Smooth muscle cell (in vitro differentiated cells): ENCODE measurements around the gene ZNHIT2. TPM values are rescaled to one million over a fixed set of nuclear protein-coding genes. Genes with fewer than 3 reads are reported as not detected.

Experiments used
- DNase-seq: peaks from one replicate; lab custom pipeline; 2025; ENCODE audit not compliant: unreplicated experiment; lab: John Stamatoyannopoulos, UW
- H2AFZ ChIP-seq: fragments of 200-600 bp; sonication (generic); 2 replicates; pipeline ENCODE4 v1.6.0; 2016; ENCODE audit warnings: antibody characterized with exemption, low read depth, mild to moderate bottlenecking
- H3F3A ChIP-seq: fragments of 200-600 bp; sonication (generic); 2 replicates; pipeline ENCODE4 v1.6.0; 2017; ENCODE audit warnings: antibody characterized with exemption, low read depth
- H3K27ac ChIP-seq: fragments of 200-600 bp; sonication (generic); 2 replicates; pipeline ENCODE4 v1.5.1; 2016; ENCODE audit warnings: low read depth, mild to moderate bottlenecking
- H3K27me3 ChIP-seq: fragments of 200-600 bp; sonication (generic); 2 replicates; pipeline ENCODE4 v1.6.1; 2016; ENCODE audit warnings: low read depth, mild to moderate bottlenecking
- H3K36me3 ChIP-seq: fragments of 200-600 bp; sonication (generic); 2 replicates; pipeline ENCODE4 v1.5.1; 2016; ENCODE audit warnings: low read depth
- H3K4me1 ChIP-seq: fragments of 200-600 bp; sonication (generic); 2 replicates; pipeline ENCODE4 v1.5.1; 2016; ENCODE audit warnings: low read depth
- H3K4me2 ChIP-seq: fragments of 200-600 bp; sonication (generic); 2 replicates; pipeline ENCODE4 v1.6.0; 2016; ENCODE audit warnings: mild to moderate bottlenecking
- H3K4me3 ChIP-seq: fragments of 200-600 bp; sonication (generic); 2 replicates; pipeline ENCODE4 v1.5.1; 2016; ENCODE audit warnings: mild to moderate bottlenecking
- H3K79me2 ChIP-seq: fragments of 200-600 bp; sonication (generic); 2 replicates; pipeline ENCODE4 v1.6.0; 2016; ENCODE audit warnings: low read depth, mild to moderate bottlenecking
- H3K9ac ChIP-seq: fragments of 200-600 bp; sonication (generic); 2 replicates; pipeline ENCODE4 v1.6.0; 2016; ENCODE audit warnings: low read depth
- H3K9me3 ChIP-seq: fragments of 200-600 bp; sonication (generic); replicated peaks from 2 replicates; pipeline ENCODE4 v1.5.1; 2016; ENCODE audit warnings: low read depth
- H4K20me1 ChIP-seq: fragments of 200-600 bp; sonication (generic); 2 replicates; pipeline ENCODE4 v1.6.0; 2016; ENCODE audit warnings: low read depth
- CTCF ChIP-seq: fragments of 200-600 bp; sonication (generic); IDR thresholded peaks from 2 replicates; pipeline ENCODE4 v1.5.1; 2017; ENCODE audit warnings: borderline replicate concordance, mild to moderate bottlenecking, antibody characterized with exemption; ENCODE audit not compliant: insufficient read depth, poor library complexity, severe bottlenecking
- WGBS: methylation state at CpG from one replicate; pipeline ENCODE4 v1.1.7; 2016; ENCODE audit warnings: low lambda C conversion rate; 5-methylcytosine and 5-hydroxymethylcytosine counted together
- polyA plus RNA-seq: library from polyadenylated mRNA; unstranded; fragments of >200 nt; fragmentation: Nextera tagmentation; extraction: Ambion mirVana; gene quantifications from 2 replicates; pipeline ENCODE4 v1.2.1, GENCODE V29; 2016
- total RNA-seq: library from RNA; depleted of rRNA; stranded (reverse); fragments of >200 nt; gene quantifications from 2 replicates; pipeline ENCODE4 v1.2.3, GENCODE V29; 2014

The ZNHIT2 gene
- total and polyA plus RNA-seq, 2 experiments from 2014 or later = 9.1 to 14.5 TPM

GRCh38 chr11:65128182-65129145 is 11.0 kb upstream of the ZNHIT2 start:
- H3K4me3 ChIP-seq = no peak overlapping the region

GRCh38 chr11:65127473-65128181 is 10.1 kb upstream of the ZNHIT2 start:
- no peak overlapping the region for H3K4me3 ChIP-seq
- H3K4me1 ChIP-seq = peaks cover 6% of the 10 kb centered on the region
- no peak overlapping the region for H3K27ac ChIP-seq
- peaks cover 22% of the 10 kb centered on the region for H4K20me1 ChIP-seq
- no peaks in the 10 kb centered on the region for H3K9me3 ChIP-seq
- no peak overlapping the region for H3K4me2 ChIP-seq
- H3K79me2 ChIP-seq = peaks cover 26% of the 10 kb centered on the region
- 96% methylated on average over 12 of the region's 12 CpGs for WGBS
- TF ChIP-seq CTCF = no peak
- H3K36me3 ChIP-seq = no peaks in the 10 kb centered on the region
- no peak overlapping the region for H3K9ac ChIP-seq
- H2AFZ ChIP-seq = no peak overlapping the region
- no peaks in the 10 kb centered on the region for H3K27me3 ChIP-seq
- DNase-seq = no peak
- H3F3A ChIP-seq = peaks cover 20% of the 10 kb centered on the region

More at GRCh38 chr11:65128182-65129145, 11.0 kb upstream of the ZNHIT2 start:
- H3F3A ChIP-seq = peaks cover 20% of the 10 kb centered on the region
- WGBS = 96% methylated on average over 15 of the region's 15 CpGs
- no peak for TF ChIP-seq CTCF
- peaks cover 30% of the 10 kb centered on the region for H4K20me1 ChIP-seq
- H3K9ac ChIP-seq = no peak overlapping the region
- H3K36me3 ChIP-seq = no peaks in the 10 kb centered on the region
- no peaks in the 10 kb centered on the region for H3K9me3 ChIP-seq
- no peak overlapping the region for H3K27ac ChIP-seq
- no peak overlapping the region for H3K4me2 ChIP-seq
- peaks cover 26% of the 10 kb centered on the region for H3K79me2 ChIP-seq
- H3K27me3 ChIP-seq = no peaks in the 10 kb centered on the region
- no peak for DNase-seq
- H2AFZ ChIP-seq = no peak overlapping the region
- H3K4me1 ChIP-seq = no peaks in the 10 kb centered on the region

GRCh38 chr11:65126624-65127274 is 9.2 kb upstream of the ZNHIT2 start:
- Histone ChIP-seq H2AFZ (no peak overlapping the region), H3K4me1 (peaks cover 6% of the 10 kb centered on the region), H4K20me1 (peaks cover 14% of the 10 kb centered on the region), H3F3A (peaks cover 20% of the 10 kb centered on the region), H3K4me2 (no peak overlapping the region), H3K36me3 (no peaks in the 10 kb centered on the region), H3K79me2 (peaks cover 25% of the 10 kb centered on the region), H3K4me3 (no peak overlapping the region), H3K27ac (no peak overlapping the region), H3K27me3 (no peaks in the 10 kb centered on the region), H3K9ac (no peak overlapping the region), H3K9me3 (no peaks in the 10 kb centered on the region)
- TF ChIP-seq CTCF = no peak
- 94% methylated on average over 6 of the region's 6 CpGs for WGBS
- no peak for DNase-seq
